Measurements from ENCODE around the gene GALNT17.

Gene GALNT17

DNA sequence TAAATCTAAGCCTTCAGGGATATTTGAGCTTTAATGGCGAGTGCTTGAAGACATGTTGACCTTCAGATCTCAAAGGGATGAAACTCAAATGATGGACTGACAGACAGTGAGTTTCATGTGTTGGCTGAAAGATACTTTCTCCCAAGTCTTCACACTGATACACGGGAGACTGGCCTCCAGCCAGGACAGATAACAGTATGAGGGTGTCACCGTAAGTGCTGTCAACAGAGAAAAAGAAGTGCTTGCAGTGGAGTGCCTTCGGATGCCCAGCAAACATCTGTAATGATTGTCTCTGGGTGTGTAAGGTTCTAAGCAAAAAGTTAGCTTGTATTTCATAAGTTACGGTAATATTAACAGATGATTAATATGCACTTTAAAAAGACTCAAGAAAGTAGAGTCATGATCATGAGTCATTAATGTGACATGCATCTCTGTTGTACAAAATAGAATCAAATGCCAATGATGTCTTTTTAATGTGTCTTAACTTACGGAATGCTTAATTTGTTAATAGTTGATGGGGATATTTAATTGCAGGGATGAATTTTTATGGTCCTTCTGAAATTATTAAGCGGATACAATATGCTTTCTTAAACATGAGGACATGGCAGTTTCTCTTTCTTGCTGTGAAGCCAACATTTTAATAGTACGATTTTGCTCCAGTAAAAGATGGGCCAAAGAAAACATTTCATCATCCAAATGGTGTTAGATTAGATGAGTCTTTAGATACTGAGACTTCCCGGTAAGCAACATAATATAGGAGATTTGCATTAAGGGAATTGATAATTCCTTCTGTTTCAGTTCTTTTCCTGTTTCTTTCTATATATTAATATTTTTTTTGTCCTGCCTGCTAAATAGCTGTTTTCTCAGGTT is 292.5 kb downstream of the GALNT17 start:
- Histone ChIP-seq H3F3A (ENCODE audit: insufficient read depth, low read length) (no peaks in the 10 kb centered on the region), H3K9ac (ENCODE audit: low read length) (no peak overlapping the region), H3K36me3 (replicated peaks; ENCODE audit: insufficient read depth, low read length) (no peaks in the 10 kb centered on the region), H3K27ac (ENCODE audit: low read length) (no peak overlapping the region), H3K4me2 (ENCODE audit: low read depth, low read length) (no peak overlapping the region), H2AFZ (ENCODE audit: low read length) (no peak overlapping the region), H3K27me3 (replicated peaks; ENCODE audit: insufficient read depth, low read length) (no peaks in the 10 kb centered on the region), H3K9me3 (replicated peaks; ENCODE audit: insufficient read depth, low read length) (no peaks in the 10 kb centered on the region), H4K20me1 (ENCODE audit: insufficient read depth, low read length) (no peaks in the 10 kb centered on the region), H3K9me2 (replicated peaks; ENCODE audit: insufficient read depth, low read length) (no peaks in the 10 kb centered on the region), H3K4me3 (ENCODE audit: low read length) (no peak overlapping the region), H3K4me1 (ENCODE audit: low read length) (no peaks in the 10 kb centered on the region), H3K79me2 (ENCODE audit: low read length) (no peaks in the 10 kb centered on the region)
- no peak for DNase-seq
- TF ChIP-seq EZH2phosphoT487 (IDR thresholded peaks at IDR 0.05; ENCODE audit: low read length): no peak
- TF ChIP-seq, protein P1, sequence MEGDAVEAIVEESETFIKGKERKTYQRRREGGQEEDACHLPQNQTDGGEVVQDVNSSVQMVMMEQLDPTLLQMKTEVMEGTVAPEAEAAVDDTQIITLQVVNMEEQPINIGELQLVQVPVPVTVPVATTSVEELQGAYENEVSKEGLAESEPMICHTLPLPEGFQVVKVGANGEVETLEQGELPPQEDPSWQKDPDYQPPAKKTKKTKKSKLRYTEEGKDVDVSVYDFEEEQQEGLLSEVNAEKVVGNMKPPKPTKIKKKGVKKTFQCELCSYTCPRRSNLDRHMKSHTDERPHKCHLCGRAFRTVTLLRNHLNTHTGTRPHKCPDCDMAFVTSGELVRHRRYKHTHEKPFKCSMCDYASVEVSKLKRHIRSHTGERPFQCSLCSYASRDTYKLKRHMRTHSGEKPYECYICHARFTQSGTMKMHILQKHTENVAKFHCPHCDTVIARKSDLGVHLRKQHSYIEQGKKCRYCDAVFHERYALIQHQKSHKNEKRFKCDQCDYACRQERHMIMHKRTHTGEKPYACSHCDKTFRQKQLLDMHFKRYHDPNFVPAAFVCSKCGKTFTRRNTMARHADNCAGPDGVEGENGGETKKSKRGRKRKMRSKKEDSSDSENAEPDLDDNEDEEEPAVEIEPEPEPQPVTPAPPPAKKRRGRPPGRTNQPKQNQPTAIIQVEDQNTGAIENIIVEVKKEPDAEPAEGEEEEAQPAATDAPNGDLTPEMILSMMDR (IDR thresholded peaks at IDR 0.05; ENCODE audit: low read length): no peak
- TF ChIP-seq EZH2 (optimal IDR thresholded peaks at IDR 0.05; ENCODE audit: low read depth, low read length): no peak

GRCh38 chr7:71429083-71429482 is 297.1 kb downstream of the GALNT17 start:
- no peaks in the 10 kb centered on the region for H3K9me3 ChIP-seq (replicated peaks; ENCODE audit: insufficient read depth, low read length)
- no peak overlapping the region for H3K4me2 ChIP-seq (ENCODE audit: low read depth, low read length)
- no peak overlapping the region for H3K27ac ChIP-seq (ENCODE audit: low read length)
- H3K9ac ChIP-seq (ENCODE audit: low read length): no peak overlapping the region
- H3F3A ChIP-seq (ENCODE audit: insufficient read depth, low read length): no peaks in the 10 kb centered on the region
- no peaks in the 10 kb centered on the region for H3K79me2 ChIP-seq (ENCODE audit: low read length)
- no peaks in the 10 kb centered on the region for H4K20me1 ChIP-seq (ENCODE audit: insufficient read depth, low read length)
- H3K36me3 ChIP-seq (replicated peaks; ENCODE audit: insufficient read depth, low read length): no peaks in the 10 kb centered on the region
- no peaks in the 10 kb centered on the region for H3K27me3 ChIP-seq (replicated peaks; ENCODE audit: insufficient read depth, low read length)
- no peaks in the 10 kb centered on the region for H3K9me2 ChIP-seq (replicated peaks; ENCODE audit: insufficient read depth, low read length)
- no peaks in the 10 kb centered on the region for H3K4me1 ChIP-seq (ENCODE audit: low read length)
- TF ChIP-seq EZH2 (optimal IDR thresholded peaks at IDR 0.05; ENCODE audit: low read depth, low read length) (no peak), EZH2phosphoT487 (IDR thresholded peaks at IDR 0.05; ENCODE audit: low read length) (no peak)
- TF ChIP-seq, protein P1 (IDR thresholded peaks at IDR 0.05; ENCODE audit: low read length): no peak
- H3K4me3 ChIP-seq (ENCODE audit: low read length): no peak overlapping the region
- no peak overlapping the region for H2AFZ ChIP-seq (ENCODE audit: low read length)
- no peak for DNase-seq

DNA sequence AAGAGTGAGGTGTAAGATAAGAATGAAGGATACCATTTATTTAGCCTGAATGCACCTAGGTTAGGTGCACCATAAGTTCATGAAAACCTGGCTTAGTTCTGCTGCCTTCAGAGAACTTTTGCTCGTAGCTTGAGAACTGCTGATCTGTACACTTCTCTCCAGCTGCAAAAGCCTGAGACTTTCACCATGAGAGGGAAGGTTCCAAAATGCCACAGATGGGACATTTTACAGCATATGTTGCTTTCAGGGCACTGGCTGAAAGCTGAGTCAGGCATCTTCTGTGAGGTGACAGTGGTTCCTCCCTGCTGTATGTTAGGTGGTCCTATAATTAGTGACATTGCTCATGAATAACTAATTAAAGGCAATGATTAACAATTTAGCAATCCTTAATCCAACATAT is 298.3 kb downstream of the GALNT17 start:
- DNase-seq: peak; percentile 58
- H3K9ac ChIP-seq (ENCODE audit: low read length): no peak overlapping the region
- H3K9me2 ChIP-seq (replicated peaks; ENCODE audit: insufficient read depth, low read length): no peaks in the 10 kb centered on the region
- no peaks in the 10 kb centered on the region for H3K9me3 ChIP-seq (replicated peaks; ENCODE audit: insufficient read depth, low read length)
- no peak overlapping the region for H2AFZ ChIP-seq (ENCODE audit: low read length)
- no peak overlapping the region for H3K27ac ChIP-seq (ENCODE audit: low read length)
- no peaks in the 10 kb centered on the region for H3K36me3 ChIP-seq (replicated peaks; ENCODE audit: insufficient read depth, low read length)
- H4K20me1 ChIP-seq (ENCODE audit: insufficient read depth, low read length): no peaks in the 10 kb centered on the region
- H3K79me2 ChIP-seq (ENCODE audit: low read length): no peaks in the 10 kb centered on the region
- H3K4me2 ChIP-seq (ENCODE audit: low read depth, low read length): no peak overlapping the region
- no peaks in the 10 kb centered on the region for H3K4me1 ChIP-seq (ENCODE audit: low read length)
- no peaks in the 10 kb centered on the region for H3F3A ChIP-seq (ENCODE audit: insufficient read depth, low read length)
- no peaks in the 10 kb centered on the region for H3K27me3 ChIP-seq (replicated peaks; ENCODE audit: insufficient read depth, low read length)
- TF ChIP-seq EZH2phosphoT487 (IDR thresholded peaks at IDR 0.05; ENCODE audit: low read length): no peak
- TF ChIP-seq, protein P1 (IDR thresholded peaks at IDR 0.05; ENCODE audit: low read length): no peak
- TF ChIP-seq EZH2 (optimal IDR thresholded peaks at IDR 0.05; ENCODE audit: low read depth, low read length): no peak
- H3K4me3 ChIP-seq (ENCODE audit: low read length): no peak overlapping the region
